Inflammatory macrophage treated with lipopolysaccharide for 1 hour (primary cell): ENCODE measurements around the gene MAPK8IP3.

Source experiments
- DNase-seq, 2 donors: peaks; one replicate each; pipeline ENCODE4 v3.0.0-alpha.2; 2020 to 2022

Gene MAPK8IP3

GRCh38 chr16:1740781-1741490 is 34.9 kb downstream of the MAPK8IP3 start:
- DNase-seq: no peak

- no peak for DNase-seq
These were observed 35.7 kb downstream of the MAPK8IP3 start for GRCh38 chr16:1741553-1742165.

- DNase-seq: no peak
These were observed 37.7 kb downstream of the MAPK8IP3 start for GRCh38 chr16:1743376-1744337.

GRCh38 chr16:1744338-1744840 is 38.4 kb downstream of the MAPK8IP3 start:
- DNase-seq: no peak

GRCh38 chr16:1745181-1745899 is 39.3 kb downstream of the MAPK8IP3 start:
- DNase-seq: no peak

- no peak for DNase-seq
These were observed 40.1 kb downstream of the MAPK8IP3 start for GRCh38 chr16:1745900-1746692.

- DNase-seq: no peak
These were observed 40.7 kb downstream of the MAPK8IP3 start for GRCh38 chr16:1746693-1747195.

GRCh38 chr16:1747934-1748333 is 41.9 kb downstream of the MAPK8IP3 start:
- DNase-seq: no peak

- DNase-seq: no peak
These were observed 43.4 kb downstream of the MAPK8IP3 start for GRCh38 chr16:1749152-1750117.

- DNase-seq: no peak
These were observed 46.0 kb downstream of the MAPK8IP3 start for GRCh38 chr16:1751946-1752345.

GRCh38 chr16:1752853-1753252 is 46.9 kb downstream of the MAPK8IP3 start:
- no peak for DNase-seq

GRCh38 chr16:1754204-1754603 is 48.2 kb downstream of the MAPK8IP3 start:
- no peak for DNase-seq

- DNase-seq: no peak
These were observed 51.9 kb downstream of the MAPK8IP3 start for GRCh38 chr16:1757714-1758461.

GRCh38 chr16:1758923-1759322 is 52.9 kb downstream of the MAPK8IP3 start:
- DNase-seq: no peak

GRCh38 chr16:1759511-1759910 is 53.5 kb downstream of the MAPK8IP3 start:
- no peak for DNase-seq

- no peak for DNase-seq
These were observed 54.9 kb downstream of the MAPK8IP3 start for GRCh38 chr16:1760911-1761310.

GRCh38 chr16:1761751-1762150 is 55.8 kb downstream of the MAPK8IP3 start:
- no peak for DNase-seq

- DNase-seq: no peak
These were observed 56.3 kb downstream of the MAPK8IP3 start for GRCh38 chr16:1762196-1762878.
